Stimulated activated CD4-positive, alpha-beta T cell treated with anti-CD3 and anti-CD28 coated beads, Interleukin-12 subunit alpha, Interleukin-12 subunit beta, amount 100 ng/mL, for 4 hours (primary cell): ENCODE results near the gene ROPN1L.
"Not testable (repeated sequence)": the region's sequence is repeated elsewhere in the genome, so short reads cannot be mapped to it uniquely, and the experiment has no call there.

Source experiments
- DNase-seq: peaks from one replicate; pipeline ENCODE4 v3.0.0-alpha.2; 2020

The ROPN1L gene

DNA sequence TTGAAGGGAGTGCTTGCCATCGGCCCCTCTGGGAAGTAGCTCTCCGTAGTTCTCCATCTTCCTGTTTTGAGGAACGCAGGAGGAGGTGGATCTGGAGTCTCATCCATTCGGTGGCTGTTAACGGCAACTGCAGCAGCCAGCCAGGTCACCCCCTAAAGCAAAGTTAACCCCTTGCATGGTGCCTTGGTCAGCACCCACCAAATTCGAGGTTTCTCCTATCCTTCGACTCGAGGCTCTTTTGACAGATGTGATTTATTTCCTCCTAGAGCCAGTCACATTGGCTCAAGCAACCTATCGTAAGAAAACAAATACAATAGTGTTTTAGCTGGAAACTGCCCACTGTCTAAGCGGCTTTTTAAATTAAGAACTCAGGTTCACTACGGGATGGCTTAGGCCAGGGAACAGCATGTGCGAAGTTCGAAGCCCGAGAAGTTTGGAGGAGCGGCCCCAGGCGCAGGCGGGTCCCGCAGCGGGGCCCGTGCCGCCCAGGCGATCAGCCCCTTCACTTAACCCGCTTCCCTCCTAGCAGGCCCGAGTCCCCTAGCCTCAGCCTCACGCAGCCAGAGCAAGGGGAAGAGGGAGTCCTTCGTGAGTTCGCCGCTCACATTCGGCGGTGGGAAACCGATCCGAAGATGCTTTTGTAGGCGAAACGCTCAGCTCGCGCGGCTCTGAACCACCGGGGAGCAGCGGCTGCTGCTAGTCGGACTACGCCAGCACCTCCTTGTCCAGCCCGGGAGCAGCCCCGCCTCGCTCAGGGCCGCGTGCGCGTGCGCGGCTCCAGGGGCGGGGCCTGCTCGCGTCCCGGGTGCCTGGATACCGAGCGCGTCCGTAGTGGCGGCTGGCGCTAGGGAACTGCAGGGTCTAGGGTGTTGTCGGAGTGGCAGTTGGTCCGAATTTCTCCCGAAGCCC is at the start of gene ROPN1L:
Gene ROPN1L, plus strand, starts transcription at position 797 of the 909 bp plus-strand sequence. CDS start 289 bp downstream, outside the sequence.
- peak; percentile 81 for DNase-seq

DNA sequence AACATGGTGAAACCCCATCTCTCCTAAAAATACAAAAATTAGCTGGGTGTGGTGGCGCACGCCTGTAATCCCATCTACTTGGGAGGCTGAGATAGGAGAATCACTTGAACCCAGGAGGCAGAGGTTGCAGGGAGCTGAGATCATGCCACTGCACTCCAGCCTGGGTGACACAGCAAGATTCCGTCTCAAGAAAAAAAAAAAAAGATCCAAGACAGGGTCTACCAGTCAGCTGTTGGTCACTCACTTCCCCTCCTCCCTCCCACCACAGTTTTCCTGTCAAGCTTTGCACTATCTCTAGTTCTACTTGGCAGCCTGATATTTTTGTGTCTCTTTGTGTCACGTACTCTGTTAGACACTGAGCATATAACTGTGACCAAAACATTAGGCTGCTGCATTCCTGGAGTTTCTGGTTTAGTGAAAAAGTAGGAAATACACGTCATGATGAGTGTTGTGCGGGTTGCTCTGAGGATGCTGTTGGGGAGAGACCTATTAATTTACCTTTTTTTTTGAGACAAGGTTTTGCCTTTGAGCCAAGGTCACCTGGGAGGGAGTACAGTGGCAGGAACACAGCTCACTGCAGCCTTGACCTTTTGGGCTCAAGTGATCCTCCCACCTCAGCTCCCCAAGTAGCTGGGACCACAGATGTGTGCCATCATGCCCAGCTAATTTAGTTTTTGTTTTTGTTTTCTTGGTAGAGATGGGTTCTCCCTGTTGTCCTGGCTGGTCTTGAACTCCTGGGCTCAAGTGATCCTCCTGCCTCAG is 48.9 kb upstream of the ROPN1L start:
- not testable (repeated sequence) for DNase-seq

DNA sequence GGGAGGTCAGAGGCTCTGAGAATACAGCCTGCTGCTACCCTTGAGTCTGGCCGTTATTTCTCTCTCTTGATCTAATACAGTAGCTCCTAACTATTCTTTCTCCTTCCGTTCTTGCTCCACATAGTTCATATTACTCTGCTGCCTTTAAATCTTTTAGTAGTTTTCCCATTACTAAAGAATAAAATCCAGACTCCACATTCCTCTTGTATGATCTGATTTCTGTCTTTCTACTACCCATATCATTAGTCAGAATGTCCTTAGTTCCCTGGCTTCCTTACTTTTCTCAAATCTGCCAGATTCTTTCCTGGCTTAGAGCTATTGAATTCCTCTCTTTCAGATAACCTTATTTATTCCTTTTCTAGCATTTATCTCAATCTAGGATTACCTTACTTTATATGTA is 48.2 kb upstream of the ROPN1L start:
- DNase-seq, result no peak

DNA sequence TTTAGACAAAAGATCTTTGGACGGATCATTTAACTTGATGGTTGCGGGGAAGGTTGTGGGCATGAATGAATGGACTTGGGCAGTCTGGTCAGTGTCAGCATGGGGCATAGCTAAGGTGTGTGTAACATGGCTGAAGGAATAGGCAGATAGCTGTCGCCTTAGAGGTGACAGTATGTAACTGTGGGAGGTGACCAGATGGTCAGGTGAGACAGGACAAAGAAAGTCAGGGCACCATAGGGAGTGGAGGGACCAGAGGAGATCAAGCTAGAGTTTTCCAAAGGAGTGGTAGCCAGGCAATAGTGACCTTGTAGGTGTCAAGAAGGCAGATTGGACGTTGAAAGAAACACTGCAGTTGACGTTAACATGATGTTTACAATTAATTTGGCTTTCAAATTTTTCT is 45.1 kb upstream of the ROPN1L start:
- no peak for DNase-seq

DNA sequence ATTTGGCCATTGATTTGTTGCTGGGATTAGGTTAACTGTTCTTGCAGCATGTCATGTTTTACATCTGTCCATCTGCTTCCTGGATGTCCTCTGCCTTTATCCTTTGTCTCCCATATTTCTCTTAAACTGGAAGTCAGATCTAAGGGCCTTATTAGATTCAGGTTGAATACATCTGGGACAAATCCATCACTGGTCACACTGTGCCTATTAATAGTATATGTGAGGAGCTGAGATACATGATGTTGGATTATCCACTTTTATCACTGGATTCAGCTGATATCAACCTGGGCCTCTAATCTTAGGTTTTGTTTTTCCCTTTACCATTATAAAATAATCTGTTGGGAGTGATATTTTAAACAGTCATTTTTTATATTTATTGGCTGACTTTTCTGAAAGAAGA is 41.8 kb upstream of the ROPN1L start:
- DNase-seq, result no peak

DNA sequence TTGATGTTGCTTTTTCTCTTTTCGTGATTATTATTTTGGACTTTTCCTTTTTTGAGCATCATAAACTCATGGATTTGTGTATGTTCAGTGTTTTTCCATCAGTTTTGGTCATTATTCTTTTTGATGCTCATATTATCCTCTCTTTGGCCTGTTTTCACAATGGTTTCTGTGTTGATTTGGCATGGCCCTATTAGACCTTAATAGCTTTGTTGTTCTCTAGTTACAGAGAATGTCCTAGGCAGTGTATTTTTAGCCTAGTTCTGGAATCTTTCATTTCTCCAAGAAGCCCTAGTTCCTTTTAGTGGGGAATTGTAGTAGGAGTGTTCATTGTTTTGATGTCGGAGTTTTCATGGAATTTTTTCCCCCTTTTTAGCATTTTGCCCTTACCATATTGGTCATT is 41.3 kb upstream of the ROPN1L start:
- no peak for DNase-seq

DNA sequence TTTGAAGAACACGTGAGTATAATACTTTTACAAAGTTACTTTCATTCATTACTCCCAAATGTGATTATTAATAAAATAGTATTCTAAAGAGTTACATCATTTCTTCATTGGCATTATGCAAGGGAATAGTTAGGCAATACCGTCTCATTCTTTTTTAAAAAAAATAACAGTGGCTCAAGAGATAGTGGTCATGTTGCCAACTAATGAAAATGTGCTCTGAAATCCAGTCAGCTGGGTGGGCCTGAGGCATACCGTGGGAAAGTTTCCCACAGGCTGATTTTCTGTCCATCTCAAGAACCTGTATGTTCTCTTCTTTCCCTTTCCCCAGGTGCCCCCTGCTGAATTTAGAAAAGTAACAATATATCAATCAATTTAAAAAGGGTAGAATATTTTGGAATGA is 40.8 kb upstream of the ROPN1L start:
- no peak for DNase-seq

DNA sequence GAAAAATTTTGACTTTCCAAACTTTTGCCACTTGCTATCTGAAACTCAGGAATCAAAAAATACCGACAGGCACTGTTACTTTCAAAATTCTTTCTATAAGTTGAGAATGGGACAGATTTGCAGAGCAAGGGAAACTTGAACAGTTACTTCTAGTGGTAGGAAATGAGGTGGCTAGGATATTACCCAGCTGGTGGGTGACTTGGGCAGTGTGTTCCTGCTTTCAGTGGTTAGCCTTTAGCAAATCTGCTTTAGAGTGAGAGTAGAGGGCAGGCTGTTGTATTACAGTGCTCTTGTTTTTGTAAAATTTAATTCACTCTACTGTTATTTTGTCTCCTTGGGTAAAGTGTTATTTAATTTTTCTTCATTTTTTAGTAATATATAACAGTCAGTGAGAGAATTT is 40.2 kb upstream of the ROPN1L start:
- DNase-seq, result no peak

DNA sequence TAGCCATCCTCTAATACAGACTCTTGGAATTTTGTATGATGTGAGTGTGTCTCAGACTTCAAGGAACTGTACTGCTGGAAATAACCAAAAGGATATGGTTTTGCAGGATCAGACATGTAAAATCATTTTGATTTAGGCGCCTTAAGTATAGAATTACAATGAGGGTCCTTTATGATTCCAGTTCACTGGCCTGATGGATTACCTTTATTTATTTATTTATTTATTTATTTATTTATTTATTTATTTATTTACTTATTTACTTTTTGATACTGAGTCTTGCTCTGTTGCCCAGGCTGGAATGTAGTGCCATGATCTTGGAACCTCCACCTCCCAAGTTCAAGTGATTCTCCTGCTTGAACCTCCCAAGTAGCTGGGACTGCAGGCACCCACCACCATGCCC is 37.9 kb upstream of the ROPN1L start:
- no peak for DNase-seq

DNA sequence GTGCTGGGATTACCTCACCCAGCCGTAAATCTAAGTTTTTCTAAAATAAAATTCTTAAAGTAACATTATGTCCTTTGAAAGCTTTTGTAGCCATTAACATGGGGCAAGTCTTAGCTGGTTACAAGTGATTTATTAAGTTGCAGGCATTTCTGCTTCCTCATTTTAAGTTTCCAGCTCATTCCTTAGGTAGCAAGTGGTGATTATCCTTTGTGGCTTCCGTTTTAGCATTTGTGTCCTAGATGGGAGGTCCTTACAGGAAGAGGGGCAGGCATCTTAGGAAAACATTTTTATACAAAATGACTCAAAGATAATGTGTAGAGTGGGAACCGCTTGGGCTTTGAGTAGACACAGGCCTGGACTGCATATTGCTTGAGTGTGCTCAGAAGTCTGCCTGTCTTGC is 35.0 kb upstream of the ROPN1L start:
- DNase-seq, result no peak

DNA sequence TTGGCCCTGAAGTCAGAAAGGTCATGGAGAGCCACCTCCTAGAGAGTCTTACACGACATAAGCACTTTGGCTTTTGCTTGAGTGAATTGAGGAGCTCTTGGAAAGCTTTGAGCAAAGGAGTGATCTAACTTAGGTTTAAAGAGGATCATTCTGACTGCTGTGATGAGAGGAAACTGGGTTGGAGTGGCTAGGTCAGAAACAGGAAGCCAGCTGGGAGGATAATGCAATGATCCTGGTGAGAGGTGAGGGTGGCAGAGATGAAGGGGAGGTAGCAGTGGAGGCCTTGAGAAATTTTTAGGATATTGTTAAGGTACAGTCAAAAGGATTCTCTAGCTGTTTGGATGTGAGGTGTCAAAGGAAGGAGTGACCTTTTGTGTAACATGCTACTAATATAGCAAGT is 32.2 kb upstream of the ROPN1L start:
- DNase-seq, result no peak

DNA sequence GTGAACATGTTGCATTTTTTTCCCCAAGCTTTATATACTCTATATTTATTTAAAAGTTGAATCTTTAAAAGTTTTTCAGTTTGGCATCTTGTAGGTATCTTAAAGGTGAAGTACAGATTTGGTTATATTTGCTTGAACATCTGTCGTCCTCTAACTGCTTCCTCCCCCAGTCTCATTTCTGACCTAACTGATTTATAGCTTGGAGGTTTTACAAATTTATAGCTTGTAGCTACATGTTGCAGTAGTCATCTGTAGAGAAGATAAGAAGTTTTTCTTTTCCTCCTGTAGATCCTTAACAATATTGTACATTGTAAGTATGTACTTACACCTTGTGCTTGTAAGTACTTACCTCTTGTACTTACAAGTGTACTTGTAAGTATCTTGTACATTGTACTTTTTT is 31.0 kb upstream of the ROPN1L start:
- DNase-seq, result no peak

DNA sequence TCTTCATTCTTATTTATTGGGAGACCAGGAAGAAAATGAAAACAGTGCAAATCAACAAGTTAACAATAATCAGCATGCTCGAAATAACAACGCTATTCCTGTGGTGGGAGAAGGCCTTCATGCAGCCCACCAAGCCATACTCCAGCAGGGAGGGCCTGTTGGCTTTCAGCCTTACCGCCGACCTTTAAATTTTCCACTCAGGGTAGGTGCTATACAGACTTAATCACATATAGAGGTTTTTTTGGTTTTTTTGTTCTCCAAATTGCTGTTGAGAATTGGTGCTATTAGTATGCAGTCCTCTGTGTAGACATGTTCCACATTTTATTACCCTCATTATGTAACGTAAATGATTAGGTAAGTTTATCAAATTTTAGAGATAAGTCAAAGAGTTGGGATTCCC is 30.3 kb upstream of the ROPN1L start:
- DNase-seq, result no peak

DNA sequence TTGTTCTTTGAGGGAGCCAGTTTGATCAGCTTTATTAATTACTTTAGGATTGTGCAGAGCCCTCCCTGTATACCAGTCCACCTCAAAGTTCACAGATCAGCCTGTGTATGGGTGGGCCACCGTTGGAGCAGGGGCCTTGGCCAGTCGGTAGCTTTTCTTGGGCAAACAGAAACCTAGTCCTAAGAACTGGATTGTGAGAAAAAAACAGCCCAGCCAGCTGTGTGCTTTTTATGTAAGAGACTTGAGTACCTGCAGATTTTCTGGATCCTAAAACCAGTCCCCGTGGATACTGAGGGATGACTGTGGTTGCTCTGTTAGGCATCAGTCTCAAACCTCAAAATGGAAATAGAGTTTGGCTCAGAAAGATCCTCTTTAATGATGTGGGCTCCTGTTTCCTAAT is 24.8 kb upstream of the ROPN1L start:
- no peak for DNase-seq

DNA sequence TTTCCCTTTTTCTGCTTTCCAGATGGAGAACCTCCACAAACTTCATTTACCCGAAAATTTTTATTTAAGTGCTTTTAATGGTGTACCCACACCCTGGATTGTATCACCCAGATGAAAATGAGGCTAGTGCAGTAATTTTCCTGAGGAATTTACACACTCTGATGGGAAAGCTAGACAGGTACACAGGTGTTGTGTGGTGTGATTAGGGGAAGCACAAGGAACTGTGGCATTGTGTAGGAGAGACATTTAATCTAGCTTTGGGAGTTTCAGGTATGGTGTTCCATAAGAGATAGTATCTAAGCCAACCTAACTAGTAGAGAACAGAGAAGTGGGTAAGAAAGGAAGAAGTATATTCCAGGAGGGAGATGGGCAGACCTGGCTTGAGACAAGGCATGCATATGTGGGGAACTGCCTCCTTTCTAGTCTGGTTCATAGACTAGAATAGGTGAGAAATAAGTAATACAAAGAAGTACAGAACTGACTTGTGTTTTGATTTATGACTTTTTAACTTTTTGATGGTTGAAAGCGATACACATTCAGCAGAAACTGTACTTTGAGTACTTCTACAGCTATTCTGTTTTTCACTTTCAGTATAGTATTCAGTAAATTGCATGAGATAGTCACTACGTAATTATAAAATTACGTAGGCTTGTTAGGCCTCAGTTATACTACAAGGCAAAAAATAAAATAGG is 22.9 kb upstream of the ROPN1L start:
- no peak for DNase-seq

DNA sequence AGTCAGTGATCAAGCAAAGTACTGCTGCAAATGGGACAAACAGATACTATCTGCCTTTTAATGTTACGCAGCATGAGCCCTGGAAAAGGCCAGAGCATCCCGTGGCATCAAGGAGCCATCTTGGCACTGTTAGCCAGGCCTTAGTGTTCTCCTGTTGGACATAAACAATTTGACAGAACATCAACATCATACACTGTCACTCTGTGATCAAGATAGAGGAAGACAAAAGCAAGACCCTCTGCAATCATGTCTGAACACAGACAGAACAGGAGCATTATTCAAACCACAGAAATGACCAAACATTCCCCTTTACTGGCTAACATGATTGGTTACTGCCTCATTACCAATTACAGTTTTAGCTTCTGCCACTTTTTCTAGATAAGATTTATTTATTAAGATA is 21.2 kb upstream of the ROPN1L start:
- no peak for DNase-seq

DNA sequence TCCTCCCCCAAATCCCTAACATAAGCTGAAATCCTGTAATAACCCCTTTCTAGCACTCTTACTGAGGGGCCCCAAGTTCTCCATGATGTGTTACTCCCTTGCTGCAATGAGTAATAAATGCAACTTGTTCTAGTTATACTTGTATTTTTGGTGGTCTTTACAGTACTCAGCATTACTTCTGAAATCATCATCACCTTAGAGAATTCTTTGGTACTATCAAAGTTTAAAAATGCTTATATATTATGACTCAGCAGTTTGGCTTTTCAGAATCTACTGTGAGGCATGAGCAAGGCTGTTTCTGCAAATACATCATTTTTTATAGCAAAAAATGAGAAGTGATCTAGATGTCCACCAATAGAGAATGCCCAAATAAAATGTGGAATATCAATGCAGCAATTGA is 20.7 kb upstream of the ROPN1L start:
- DNase-seq, result no peak

DNA sequence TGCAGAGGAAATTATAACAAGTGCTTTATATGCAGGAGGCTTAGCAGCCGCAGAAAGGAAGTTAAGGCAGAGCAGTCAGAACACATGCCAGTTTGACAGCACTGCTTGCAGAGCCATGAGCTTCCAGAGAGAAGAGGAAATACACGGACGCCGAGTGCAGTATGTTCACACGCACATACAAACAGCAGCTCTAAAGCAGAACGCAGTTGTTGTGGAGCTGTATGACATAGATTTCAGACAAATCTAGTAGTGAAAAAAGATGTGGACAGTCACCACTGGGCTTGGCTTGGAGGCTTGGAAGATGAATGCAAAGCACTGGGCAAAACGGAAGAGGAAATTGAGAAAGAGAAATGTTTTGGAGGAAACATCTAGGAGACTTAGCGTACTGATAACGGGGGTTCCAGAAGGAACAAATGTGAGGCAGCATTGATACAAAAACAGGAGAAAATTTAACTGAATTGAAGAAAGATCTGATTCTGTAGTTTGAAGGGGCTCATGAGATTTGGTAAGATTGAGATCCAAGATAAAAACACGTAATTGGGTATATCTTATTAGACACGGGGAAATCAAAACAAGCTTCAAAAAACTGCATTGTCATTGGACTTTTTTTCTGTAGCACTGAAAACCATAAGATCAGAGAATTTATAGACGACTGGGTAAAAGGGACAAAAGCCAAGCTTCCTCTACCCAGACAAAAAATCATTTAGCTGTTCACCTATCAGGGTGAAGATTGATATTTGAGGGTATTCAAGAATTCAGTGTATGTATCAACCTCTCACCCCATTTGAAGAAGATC is 19.6 kb upstream of the ROPN1L start:
- DNase-seq, result no peak

DNA sequence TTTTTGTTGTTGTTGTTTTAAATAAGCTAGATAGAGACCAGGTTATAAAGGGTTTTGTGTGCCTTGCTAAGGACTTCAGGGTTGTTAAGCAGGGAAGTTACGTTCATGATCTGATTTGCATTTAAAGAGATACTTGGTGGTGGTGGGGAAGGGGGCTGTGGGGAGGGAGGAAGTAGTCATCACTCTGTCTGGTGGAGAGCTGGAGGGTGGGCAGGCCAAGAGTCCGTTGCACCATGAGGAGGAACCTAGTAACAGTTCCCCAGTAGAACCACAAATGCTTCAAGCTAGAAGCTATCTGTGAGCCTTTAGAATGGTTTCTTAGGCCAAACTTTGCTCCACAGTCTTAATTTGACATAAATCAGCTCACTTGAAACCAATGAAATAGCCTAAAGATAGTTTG is 18.7 kb upstream of the ROPN1L start:
- DNase-seq, result no peak

DNA sequence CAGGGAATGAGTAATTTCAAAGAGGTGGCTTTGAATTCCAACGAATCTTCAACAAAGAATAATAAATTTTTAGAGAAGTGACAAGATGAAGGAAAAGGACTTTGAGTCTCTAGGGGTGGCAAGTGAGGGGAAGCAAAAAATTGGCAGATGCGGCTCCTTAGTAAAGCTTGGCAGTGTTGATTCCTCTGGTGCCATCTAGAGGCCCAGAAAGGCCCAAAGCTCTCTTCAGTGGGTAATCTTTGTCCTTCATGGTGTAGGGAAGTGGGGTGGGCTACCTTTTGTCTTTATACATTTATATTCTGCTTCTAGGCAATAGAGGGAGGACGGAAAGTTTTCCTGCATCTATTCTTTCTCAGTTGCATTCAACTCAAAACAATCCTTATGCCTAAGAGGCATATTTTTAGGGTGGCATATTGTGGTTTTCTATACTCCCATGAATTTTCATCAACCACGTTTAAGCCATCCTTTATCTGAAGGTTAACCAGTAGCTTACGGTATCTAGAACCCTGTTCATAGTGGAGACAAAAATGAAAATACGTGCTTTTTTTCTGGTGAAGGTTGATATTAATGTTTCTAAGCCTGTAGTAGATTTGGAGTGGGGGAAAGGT is 17.5 kb upstream of the ROPN1L start:
- DNase-seq, result no peak

DNA sequence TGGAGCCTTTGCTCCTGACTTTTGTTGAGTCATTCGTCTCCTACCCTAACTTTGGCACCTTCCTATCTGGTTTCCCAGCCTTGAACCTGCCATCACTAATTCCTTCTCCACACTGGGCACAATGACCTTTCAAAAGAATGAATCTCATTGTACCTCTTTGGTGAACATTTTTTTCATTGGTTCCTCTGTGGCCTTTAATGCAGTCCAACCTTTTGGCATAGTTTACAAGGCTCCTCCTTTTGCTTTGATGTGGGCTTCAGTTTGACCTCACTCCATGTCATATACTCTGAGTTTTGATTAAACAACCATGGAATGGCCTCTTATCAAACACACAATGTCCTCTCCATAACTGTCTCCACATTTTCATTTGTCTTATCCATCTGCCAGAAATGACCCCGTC is 14.5 kb upstream of the ROPN1L start:
- no peak for DNase-seq

DNA sequence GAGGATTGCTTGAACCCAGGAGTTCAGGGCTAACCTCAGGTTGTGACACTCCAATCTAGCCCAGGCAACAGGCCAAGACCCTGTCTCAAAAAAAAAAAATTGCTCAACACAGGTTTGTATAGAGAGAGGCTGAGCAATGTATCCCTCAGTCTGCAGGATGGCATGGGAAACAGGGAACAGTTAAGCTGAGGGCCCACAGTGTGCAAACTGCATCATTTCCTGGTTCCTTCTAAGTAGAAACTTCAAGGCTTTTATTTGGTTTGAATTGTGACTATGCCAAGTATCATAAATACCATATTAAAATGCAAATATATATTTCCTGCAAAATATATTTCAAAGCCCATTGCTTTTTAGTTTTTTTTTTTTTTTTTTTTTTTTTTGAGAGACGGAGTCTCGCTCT is 13.7 kb upstream of the ROPN1L start:
- DNase-seq, result no peak
